GM04504 (cell line): ENCODE measurements around the gene DIP2C.
"Not testable (repeated sequence)": the region's sequence is repeated elsewhere in the genome, so short reads cannot be mapped to it uniquely, and the experiment has no call there.

Experiments used
- DNase-seq: peaks from one replicate; pipeline ENCODE4 v3.0.0-alpha.2; 2012; ENCODE audit warnings: low read depth

DIP2C gene

DNA sequence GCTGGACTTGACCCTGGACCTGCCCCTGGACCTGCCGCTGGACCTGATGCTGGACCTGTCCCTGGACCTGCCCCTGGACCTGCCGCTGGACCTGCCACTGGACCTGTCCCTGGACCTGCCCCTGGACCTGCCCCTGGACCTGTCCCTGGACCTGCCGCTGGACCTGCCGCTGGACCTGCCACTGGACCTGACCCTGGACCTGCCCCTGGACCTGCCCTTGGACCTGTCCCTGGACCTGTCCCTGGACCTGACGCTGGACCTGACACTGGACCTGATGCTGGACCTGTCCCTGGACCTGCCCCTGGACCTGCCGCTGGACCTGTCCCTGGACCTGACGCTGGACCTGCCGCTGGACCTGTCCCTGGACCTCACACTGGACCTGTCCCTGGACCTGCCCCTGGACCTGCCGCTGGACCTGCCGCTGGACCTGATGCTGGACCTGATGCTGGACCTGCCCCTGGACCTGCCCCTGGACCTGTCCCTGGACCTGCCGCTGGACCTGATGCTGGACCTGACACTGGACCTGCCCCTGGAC, 31.6 kb downstream of the DIP2C start:
- not testable (repeated sequence) for DNase-seq

- no peak for DNase-seq
Observed at GRCh38 chr10:656883-657282, 32.6 kb downstream of the DIP2C start.

DNA sequence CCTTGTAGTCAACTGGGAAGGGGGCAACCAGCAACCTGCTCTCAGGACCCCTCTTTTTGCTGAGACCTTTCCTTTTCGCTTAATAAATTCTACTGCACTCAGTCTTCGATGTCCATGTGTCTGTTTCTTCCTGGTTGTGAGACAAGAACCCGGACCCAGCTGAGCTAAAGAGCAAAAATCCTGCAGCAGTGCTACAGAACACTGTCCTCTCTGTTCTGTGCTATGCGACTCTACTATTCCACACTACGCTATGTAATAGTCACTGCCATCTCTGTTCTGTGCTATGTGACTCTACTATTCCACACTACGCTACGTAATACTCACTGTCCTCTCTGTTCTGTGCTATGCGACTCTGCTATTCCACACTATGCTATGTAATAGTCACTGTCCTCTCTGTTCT, 34.3 kb downstream of the DIP2C start:
- no peak for DNase-seq

- no peak for DNase-seq
Observed at GRCh38 chr10:654647-654996, 34.8 kb downstream of the DIP2C start.

DNA sequence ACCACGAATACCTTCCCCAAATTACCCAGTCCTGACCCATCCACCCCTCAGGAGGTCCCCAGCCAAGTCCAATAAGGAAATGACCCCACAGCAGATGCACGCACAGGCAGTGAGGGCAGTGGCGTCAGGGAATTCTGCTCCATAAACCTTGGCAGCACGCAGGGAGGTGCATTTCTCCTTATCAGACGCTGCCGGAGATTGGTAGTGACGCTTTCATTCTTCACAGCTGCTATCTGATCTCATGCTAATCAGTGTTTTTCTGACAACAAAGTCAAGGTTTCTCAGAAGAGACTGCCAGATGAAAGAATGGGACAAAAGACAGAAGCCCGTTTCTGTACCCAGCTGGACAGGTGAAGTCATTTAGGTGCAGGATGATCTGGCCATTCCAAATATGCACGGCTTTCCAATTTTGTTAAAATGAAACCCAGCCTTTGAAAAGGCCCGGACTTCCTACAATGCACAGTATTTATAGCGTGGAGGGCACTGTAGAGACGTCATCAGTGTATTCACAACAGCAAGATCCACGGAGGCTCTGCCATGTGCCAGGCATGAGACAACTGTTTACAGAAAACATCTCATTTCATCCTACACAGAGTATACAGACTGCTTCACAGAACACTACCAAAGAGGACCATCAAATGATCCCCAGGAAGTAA, 35.3 kb downstream of the DIP2C start:
- no peak for DNase-seq

DNA sequence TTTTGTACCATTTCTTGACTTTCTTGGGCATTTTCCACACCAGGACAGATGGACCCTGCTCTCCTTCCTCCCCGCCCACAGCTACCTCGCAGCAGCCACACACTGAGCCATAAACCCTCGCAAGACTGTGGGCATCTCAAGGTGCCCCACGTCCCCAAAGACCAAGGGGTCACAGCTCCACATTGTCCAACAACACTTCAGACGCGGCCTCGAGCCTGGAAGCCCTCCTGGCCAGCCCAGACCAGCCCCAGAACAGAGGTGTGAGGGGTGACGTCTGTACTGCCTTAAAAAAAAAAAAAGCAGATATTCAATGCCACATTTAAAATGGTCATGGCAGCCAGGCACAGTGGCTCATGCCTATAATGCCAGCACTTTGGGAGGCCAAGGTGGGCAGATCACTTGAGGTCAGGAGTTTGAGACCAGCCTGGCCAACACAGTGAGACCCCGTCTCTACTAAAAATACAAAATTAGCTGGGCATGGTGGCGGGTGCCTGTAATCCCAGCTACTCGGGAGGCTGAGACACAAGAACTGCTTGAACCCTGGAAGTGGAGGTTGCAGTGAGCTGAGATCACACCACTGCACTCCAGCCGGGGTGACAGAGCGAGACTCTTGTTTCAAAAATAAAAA, 36.5 kb downstream of the DIP2C start:
- DNase-seq, result not testable (repeated sequence)

DNA sequence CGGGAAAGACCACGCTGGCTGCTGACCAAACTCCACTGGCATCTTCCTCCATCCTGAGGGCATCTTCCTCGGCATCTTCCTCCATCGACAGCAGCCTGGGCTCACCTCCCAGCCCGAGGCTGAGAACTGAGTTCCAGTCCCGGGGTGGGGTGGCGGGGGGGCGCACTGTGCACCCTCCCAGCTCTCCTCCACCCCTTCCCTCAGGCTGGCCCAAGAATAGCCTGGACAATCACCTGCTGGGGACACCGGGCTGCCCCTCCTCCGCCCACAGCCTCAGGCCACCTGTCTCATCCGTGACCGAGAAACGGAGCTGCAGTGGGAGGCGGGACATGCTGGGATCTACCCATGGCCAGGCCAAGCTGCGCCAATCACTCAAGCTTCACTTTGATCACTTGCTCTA, 37.2 kb downstream of the DIP2C start:
- DNase-seq, result no peak

DNA sequence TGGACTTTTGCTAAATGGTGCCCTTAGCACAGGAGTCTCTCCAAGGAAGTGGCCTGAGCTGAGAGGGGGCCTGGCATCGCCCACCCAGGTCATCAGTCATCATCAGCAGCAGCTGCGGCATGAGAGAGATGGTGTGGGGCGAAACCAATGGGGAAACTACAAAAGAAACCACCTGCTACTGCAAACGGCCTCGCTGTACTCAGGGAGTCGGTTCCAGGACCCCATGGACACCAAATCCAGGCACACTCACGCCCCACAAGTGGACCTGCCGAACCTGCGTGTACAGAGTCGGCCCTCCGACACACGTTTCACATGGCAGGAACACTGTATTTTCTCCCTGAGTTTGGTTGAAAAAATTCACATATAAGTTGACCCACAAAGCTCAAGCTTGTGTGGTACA, 37.8 kb downstream of the DIP2C start:
- DNase-seq, result no peak

- DNase-seq, result peak; percentile 17
Observed at GRCh38 chr10:650886-651615, 38.4 kb downstream of the DIP2C start.

- DNase-seq, result no peak
Observed at GRCh38 chr10:650441-650851, 39.0 kb downstream of the DIP2C start.

DNA sequence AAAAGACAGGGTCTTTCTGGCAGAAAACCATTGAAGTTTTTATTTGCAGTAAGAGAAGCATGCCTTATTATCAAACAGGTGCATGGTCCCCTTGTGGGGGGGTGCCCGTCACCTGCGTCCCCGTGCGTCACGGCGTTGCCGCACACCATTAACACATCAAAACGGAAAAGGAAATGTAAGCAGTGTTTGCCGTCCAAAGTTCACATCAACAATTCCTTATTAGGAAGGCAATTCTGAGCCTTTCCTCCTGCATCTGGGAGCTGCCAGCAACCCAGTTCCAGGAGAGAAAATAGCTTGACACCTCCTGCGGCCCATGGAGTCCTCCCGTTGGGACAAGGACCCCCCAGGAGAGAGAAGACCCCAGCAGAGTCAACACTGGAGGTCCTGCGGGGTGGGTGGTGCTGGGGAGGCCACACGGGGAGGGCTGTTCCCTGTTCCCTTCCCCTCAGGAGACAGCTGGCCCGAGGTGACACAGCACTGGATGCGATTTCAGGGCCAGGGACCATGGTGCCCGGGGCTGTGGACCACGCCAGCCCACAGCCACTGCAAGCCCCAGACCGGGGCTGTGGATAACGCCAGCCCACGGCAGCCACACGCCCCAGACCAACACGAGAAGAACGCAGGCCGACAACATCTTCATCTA, 39.5 kb downstream of the DIP2C start:
- DNase-seq, result no peak

- no peak for DNase-seq
Observed at GRCh38 chr10:649445-649797, 40.0 kb downstream of the DIP2C start.

GRCh38 chr10:647019-647418, 42.4 kb downstream of the DIP2C start:
- not testable (repeated sequence) for DNase-seq

GRCh38 chr10:646118-646524, 43.3 kb downstream of the DIP2C start:
- DNase-seq, result no peak

DNA sequence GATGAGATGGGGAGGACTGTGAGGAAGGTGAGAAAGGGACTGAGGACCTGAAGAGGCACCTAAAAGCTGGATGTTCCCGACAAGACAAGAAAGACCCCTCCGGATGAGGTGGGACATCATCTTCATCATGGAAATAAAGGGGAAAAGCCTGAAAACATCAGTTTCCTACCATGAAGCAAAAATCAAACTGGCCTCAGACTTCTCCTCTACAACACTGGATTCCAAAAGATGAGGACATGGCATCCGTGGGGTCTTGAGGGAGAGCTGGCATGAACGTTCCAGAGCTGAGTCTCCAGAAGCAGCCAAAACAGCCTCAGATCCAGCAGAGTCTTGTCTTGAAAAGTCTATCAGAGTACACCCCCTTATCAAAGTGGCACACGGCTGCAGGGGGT, 44.5 kb downstream of the DIP2C start:
- no peak for DNase-seq

DNA sequence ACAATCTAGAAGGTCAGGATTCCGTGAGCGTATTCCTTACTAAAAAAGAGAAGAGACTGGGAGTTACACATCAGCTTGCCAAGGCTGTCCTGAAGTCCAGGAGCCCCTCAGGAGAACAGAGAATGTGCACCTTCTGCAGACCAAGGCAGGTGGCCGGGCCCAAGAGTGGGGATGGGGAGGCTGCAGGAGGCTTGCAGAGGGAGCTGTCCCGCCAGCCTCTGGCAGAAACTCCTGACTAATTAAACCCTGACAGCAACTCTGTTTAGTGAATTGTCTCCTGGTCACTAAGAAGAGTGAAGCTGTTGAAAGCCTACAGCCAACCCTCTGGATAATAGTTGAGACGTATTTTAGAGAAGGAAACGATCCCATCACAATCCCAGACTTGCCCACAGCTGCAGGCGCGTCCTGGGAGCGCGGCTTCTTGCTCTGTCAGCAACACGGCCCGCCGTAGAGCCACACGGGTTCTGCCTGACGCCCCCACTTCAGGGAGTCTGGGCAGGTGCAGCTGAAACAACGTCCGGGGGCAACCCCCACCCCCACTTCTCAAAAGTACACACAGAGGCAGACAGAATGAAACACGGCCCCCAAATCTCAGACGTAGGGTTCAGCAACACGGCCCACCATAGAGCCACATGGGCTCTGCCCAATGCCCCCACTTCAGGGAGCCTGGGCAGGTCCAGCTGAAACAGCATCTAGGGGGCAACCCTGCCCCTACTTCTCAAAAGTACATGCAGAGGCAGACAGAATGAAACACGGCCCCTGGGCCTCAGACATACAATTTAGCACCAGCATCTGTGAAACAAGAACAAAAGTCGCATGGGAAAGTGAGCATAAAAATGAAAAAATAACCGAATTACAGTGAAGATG, 45.2 kb downstream of the DIP2C start:
- DNase-seq, result no peak

DNA sequence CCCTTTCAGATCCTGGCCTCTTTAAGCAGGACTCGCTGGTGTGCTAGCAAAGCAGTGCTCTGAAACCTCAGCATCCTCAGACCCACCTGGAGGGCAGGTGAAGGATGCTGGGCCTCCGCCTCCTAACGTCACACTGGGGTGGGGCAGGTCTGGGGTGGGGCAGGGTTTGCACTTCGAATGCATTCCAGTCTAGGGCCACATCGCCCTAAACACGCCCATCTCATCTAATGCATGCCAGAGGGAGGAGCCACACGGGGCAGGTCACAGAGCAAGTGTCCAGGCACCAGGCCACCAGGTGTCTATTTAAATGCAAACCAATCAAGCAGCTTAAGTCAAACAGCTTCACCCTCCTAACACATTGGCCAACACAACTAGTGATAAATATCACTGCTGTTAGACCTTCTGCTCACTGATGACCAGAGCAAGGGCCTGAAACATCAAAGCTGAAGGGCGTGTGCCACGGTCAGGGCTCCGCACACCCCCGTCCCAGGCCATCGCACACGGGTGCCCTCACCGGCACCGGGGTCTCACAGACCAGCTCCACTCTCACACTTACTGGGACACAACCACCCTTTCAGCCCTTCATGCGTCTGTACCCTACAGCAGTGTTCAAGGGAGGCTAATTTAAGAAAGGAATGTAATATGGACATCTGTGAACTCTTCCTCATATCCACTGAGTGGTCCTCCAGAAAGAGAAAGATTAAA, 47.1 kb downstream of the DIP2C start:
- no peak for DNase-seq

DNA sequence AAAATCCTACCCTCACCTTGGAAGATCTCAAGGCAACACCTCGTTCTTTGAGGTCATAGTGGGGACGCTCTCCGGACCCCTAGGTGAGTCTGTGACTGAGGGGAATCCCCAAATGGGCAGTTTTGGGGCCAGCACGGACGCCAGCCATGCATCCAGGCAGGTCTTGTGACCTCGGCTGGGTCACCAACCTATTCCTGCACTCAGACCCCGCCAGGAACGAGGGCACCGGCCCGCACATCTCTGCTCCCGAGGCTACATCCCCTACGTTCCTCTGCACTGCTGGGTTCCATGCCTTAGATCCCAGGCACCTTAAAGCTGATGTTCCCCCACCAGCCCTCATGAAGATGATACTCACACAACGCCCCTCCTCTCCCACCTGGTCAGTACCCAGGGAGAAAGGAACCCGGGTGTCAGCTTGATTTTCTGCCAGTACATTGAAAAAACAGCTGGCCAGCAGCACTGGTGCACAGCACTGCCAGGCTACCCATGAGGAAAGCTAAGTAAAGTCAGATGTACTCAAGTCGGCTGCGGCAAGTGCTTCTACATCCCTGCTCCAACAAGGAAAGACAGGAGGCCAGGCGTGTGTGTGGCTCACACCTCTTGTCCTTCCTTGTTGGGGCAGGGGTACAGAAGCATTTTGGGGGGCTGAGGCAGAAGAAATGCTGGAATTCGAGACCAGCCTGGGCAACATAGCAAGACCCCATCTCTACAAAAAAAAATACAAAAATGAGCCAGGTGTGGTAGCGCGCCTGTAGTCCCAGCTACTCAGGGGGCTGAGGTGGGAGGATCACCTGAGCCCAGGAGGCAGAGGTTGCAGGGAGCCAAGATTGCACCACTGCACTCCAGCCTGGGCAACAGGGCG, 48.1 kb downstream of the DIP2C start:
- DNase-seq, result no peak

DNA sequence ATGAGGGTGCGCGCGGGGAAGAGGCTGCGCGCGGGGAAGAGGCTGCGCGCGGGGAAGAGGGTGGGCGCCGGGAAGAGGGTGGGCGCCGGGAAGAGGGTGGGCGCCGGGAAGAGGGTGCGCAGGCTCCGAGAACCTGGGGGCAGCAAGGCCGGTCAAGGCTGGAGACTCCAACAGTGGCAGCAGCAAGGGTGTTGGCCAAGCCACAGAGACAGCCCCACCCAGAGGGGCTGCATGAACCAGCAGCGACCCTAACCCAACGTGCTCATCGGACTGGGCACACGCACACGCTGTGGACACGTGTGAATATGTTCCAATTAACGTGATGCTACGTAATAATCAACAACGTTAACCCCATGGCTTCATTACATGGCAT, 48.8 kb downstream of the DIP2C start:
- DNase-seq, result no peak
